Germinal center (tissue), 1 donor: ENCODE measurements around the gene RPP30.
"Not testable (repeated sequence)": the region's sequence is repeated elsewhere in the genome, so short reads cannot be mapped to it uniquely, and the experiment has no call there.

Experiments
- DNase-seq: peaks from one replicate; pipeline ENCODE4 v3.0.0; 2012; ENCODE audit warnings: mixed read lengths, low spot score

Gene RPP30

DNA sequence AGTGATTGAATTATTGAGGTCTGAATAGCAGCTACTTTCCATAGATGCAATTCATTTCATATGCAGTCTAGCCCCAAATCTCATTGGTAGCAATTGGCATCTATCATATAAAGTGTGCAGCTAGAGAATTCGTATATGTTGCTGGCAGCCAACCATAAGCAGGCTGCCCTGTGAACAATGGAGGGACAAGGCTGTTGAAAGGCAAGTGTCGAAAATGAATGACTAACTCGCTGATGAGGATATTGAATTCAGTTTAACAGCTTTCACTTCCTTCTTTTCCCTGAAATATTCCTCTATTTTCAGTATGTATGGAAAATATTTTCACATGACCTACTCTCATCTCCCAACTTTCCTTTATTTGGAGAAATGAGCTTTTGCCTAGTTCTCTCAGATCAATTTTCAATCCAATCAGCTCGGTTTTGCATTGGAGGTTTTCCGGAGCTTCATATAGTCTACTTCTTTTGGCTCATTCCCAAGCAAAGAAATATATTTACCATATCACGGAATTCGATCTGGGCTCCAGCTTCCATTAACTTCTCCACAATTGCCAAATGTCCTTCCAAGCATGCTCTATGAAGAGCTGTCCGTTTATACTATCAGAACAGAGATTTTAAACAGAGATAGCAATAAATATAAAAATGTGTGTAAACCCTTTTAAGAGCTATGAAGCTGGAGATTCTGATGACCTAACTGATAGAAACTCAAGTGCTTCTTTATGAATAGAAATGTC lies 45.6 kb downstream of the RPP30 start:
- DNase-seq = no peak

DNA sequence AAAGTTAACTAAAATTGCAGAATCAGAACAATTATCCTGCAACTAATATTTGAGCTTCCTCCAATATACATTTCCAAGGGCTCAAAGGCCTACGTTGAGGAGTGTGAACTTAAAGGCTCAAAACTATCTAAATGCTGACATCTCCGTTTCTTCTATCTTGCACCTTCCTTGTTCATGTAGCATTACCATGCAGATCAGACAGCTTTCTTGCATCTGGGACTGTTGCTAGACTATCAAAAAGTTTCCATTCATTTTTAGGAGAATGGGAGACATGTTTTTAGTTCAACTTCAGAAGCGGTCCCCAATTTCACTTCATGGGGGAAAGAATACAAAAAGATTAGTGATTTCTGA lies 46.2 kb downstream of the RPP30 start:
- no peak for DNase-seq

DNA sequence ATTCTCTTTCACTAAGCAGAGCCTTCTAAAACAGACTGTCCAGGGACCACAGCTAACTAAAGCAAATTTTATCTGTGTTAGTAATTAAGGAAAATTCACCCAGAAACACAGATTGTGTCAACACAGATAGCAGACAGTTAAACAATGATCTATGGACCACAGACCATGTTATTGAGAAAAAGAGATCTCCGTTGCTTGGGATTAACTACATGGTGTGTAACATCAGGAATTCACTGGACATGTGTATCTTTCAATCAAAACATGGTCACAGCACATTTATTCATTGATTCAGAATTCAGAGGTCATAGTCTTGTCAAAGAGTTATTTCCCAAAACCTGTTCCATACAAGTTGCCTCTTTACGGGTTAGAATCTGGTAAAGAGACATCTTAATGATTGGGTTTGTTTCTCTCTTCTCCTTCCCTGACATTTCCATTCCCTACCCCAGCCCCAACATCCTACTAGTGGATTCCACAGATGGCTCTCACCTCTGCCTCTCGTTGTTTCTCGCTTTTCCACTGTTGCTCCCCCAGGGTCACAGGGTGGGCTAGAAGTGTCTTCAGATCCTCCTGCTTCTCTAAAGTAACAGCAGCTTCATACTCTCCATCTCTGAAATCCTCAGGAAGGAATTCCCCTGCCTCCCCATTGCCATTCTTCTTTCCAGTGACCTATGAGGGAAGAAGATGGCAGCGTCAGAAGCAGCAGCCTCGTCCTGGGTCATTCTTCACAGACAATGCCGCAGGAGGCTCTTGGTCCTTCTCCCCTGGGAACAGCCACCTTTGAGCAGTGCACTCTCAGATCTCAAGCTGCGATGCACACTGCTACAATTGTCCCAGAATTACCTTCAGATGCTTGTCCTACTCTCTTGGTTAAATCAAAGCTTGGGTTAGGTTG lies 48.2 kb downstream of the RPP30 start:
- DNase-seq = no peak

DNA sequence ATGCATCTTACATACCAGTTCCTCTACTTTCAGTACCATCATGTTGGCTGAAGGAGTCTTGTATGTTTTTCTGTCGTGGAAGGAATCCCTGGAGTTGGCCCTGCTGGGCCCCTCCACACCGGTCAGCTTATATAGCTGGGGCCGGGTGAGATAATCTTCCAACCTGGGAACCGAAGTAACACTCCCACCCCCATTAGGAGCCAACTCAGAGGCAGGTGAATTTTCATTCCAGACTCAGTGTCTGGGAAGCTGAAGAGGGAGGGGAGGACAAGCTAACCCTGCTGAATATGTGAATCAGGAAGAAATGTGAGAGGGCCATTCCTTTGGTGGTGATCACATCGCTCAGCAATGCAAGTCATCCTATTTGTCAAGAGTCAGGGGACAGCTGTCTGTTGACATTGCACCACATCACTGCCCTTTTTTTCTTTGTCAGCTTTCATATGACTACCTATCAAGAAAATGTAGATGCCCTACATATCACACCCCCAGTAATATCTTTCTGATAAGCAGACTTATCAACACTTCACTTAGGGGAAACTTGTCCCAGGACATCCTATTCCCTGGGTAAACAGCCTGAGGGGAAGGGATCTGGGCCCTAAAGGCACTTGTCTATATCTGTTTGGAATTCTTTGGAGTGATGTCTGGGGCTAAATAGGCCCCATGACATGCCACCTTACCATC lies 49.4 kb downstream of the RPP30 start, which contains the start of gene ANKRD1:
ANKRD1 (minus strand) TSS at position 102 of the 681 bp plus-strand sequence; CDS start at position 42, 60 bp downstream.
- no peak for DNase-seq

DNA sequence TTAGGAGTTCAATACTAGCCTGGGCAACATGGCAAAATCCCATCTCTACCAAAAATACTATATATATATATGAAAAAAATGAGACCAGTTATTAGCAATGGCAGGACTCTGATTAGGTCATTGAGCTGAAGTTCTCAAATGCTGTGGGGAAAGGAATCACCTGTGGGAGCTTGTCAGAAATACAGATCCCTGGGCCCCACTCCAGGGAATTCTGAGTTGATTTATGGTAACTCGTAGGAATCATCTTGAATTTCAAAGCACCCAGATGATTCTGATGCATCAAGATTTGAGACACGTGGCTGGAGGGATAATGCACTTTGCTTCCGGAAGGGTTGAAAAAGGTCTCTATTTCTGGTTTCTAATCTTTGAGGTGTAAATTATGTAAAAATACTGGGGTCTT lies 50.1 kb downstream of the RPP30 start:
- DNase-seq = no peak

DNA sequence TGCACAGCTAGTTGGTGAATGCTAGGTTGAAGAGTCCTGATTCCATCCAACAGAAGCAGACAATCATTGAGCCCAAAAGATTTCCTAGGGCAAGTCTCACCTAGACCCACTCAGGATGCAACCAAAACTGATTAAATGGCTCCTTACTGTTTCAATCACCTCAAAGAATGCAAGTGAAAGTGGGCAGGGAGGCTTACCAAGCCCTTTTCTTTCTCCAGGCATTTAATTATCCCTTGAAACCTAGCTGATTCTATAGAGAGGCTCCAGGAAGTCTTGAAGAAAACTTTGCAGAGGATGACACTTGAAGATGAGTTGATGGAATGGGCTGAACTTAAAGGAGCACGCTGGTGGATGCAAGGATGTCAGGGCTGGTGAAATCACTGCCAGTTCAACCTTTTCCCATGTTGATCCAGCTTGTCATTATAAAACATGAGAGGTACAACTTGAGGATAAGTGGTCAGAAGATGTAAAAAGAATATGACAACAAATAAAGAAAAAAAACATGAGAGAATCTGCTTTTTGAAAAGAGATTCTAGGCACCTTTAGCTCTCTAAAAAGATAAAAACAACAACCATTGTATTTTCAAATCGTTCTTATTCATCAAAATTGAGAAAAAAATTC lies 51.4 kb downstream of the RPP30 start:
- no peak for DNase-seq

DNA sequence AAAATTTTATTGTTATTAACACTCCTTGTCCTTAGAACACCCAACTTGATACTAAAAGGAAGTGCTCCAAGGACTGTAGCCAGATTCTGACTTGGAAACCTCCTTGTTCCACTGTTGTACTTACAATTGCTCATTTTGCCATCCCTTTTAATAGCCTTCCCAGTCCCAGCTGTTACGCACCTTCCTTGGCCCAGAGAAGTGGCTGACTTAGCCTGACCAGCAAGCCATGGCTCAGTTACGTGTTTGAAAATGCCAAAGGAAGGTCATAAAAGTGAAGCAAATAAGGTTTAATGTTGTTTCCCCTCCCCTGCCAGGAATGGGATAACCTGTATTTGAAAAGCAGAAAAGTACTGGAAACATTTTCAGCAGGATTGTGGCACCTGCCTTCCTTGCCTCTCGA lies 52.8 kb downstream of the RPP30 start:
- no peak for DNase-seq

DNA sequence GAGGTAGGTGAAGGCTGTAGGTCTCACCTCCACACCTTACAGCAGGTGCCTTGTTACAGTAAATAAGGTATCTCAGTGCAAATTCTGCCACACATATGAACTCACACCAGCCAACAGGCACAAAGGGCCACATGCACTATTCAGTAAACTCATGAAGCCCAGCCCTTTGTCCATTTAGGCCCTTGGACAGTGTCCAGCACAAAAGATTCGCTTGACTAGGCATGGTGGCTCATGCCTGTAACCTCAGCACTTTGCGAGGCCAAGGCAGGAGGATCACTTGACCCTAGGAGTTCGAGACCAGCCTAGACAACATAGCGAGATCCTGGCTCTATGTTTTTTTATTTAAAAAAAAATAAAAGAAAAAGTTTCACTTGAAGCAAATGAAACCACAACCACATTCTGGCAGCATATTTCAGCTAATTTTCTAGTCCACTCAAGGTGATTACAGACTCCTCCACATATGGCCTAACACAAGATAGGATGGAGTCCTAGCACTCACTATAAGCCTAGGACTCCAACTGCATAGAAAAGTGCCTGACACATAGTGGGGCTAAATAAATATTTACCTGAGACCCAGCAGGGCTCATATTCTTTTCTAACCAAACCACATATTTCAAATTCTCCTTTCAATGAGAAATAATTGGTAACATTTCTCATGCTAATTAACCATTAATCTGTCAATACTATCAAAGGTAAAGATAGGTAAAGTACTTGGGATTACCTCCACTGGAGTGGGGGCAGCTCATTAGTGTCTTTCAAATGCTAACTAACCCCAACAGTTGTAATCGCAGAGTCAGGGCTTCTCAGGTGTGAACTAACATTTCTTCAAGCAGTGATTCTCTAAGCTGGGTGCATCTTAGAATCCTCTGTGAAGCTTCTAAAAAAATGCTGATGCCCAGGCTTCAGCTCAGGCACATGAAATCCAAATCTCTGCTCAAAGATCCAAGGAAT lies 53.6 kb downstream of the RPP30 start:
- no peak for DNase-seq

DNA sequence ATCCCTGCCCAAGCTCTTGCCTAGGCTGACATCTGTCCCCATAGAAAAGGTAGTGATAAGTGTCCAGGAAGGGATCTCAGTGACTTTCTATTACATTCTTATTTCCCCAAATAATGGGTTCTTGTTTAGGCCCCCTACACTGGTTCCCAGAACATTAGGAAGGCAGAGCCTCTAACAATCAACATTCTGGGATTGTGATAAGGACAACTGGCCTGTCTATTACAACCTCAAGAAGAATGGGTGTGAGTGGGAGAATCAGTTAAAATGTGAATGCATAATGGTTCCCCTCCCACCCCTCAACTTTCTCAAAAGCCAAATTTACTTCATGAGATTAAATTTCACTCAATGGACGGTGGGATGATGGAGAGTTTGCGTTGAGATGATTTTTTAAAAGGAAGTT lies 55.5 kb downstream of the RPP30 start:
- DNase-seq = no peak

DNA sequence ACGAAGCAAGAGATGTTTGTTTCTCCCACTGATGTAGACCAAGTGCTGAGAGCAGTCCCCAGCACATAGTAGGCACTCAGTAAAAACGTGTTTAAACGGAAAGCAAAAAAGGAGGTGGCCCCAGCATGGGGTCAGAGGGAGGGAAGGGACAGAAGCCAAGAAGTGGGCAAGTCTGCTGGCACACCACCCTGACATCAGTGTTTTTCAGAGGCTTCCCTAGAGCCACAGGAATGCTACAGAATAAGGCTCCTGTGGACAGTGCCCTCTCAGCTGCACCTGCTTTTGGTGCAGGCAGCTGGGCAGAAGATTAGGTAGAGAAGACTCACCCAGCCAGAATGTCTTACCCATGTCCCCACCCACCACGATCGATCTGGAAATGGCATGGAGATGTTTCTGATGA lies 57.4 kb downstream of the RPP30 start:
- DNase-seq = no peak

DNA sequence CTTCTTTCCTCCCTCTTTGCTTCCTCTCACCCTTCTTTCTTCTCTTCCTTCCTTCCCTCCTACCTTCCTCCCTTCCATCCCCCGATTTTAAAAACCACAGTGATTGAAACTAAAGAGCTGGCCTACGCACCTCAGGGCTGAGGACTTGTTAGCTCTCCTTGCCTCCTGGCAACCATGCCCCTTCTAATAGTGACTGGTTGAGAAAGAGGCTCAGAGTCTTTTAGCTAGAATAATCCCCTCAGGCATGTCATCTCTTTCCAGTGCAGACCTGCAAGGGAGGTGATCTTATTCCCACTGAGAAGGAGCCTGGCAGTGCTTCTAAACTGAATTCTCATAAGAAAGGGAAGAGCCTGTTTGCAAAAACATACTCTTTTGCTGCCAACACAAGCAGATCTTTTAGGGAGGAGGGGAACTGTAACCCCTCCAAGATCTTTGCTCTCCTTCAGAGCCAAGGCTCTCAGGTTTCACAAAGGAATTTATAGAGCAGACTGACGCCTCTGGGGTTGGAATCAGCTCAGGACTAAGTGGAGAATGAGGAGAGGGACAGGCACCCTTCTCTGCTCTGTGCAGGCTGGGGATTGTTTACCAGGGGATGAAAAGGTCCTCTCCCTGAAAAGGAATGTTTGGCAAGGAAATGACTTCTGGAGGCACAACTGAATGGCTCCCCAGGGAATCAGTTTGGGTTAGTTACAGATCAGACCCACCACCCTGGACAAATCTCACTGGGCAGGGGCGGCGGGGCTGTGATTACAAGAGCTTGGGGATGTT lies 58.5 kb downstream of the RPP30 start:
- no peak for DNase-seq

DNA sequence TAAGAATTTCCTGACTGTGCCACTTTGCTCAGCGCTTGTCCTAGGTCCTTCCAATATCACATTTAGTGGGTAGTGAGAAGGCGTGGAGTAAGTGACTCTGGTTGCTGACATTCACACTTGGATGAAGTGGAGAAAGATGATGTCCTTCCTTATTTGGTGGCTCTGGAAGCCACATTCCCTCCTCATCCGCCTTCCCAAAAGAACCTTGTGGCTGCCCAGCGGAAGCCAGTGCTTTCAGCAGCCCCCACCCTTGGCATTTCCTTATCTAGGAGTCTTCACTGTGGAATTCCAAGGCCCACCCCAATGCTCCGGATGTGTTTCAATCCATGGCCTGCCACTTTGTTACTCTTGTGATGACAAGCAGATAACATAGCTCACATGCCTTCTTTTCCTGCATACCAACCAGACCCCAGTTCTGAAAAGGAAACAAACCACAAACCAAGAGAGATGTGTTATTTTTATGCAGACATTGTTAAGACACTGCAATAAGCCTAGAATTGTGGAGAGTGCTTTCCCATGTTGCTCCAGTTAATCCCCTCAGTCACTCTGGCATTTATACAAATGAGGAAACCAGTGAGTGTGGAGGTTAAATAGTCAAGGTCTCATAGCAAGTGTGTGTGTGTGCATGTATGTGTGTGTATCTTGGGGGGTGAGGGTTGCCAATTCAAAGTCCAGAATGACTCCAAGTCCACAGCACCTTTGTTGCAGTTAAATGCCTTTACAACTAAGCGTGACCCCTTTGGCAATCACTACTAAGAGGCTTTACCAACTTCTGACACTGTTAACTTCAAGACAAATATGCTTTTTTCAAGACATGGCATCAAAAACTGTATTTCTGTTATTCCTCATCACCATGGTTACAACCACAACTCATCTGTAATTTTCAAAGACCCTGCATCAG lies 59.4 kb downstream of the RPP30 start:
- no peak for DNase-seq

DNA sequence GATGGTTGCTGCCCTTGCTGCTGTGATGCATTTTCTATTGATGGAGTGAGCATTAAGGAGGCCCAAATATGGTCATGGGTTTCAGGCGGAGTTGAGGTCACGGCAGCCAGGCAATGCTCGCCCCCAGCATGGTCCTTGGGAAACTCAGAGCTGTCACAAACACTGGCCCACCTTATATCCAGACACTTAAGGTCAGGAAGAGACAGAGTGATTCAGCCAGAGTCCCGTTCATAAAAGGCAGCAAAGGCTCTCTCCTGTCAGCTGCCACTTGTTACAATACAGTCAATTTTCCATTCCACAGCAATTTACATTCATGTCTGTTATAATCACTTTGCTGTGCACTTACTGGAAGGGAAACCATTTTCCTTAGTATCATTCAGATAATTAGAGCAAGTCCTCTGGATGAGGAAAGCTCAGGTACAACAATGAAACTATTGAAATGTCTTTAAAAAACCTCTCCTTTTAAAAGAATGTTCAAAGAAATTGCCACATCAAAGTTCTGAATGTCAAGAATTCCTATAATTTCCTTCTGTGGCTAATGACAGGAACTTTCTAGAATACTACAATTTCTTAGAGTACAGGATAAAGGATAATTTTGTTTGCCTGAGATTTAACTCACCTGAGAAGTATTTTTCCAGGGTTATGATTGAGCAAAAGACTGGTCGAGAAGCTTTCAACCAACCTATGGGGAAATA lies 64.0 kb downstream of the RPP30 start:
- DNase-seq = no peak

DNA sequence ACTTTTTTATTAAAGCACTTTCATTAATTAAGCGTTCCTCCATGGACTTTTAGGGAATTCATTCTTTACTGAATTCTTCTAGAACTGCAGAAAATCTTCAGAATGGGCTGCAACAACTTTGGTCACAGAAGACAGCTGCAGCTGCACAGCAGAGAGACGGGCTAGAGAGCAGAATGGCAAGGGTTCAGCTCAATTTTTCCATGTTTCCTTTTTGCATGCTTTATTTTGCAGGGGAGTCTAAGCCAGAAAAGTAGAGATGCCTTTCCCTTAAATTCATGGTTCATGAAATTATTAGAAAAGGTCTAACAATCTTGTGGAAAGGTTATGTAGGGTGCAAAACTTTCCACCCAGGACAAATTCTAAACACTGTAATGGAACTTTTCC lies 64.5 kb downstream of the RPP30 start:
- no peak for DNase-seq

DNA sequence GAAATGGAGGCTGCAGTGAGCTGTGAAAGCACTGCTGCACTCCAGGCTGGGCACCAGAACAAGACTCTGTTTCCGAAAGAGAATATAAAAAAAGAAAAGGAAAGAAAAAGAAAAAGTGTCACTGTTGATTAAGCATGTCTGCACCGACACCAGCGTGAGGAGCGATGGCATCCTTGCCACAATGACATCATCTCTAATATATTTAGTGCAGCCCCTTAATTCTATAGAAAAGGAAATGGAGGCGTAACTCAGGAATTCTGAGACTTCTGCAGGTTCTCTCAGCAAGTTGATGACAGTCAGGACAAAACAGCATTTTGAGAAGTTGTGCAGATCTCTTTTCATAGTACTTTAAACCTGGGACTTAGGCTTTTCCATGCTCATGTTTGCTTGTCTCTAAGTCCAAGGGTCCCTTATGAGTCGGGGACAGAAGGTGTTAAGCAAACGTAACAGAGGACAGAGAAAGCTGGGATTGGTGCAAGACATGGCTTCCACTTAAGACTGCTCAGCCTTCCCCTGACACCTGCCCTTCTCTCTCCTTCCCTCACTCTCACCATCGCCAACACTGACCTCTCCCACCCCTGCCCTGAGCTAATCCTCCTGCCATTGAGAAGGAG lies 66.0 kb downstream of the RPP30 start:
- DNase-seq = no peak

DNA sequence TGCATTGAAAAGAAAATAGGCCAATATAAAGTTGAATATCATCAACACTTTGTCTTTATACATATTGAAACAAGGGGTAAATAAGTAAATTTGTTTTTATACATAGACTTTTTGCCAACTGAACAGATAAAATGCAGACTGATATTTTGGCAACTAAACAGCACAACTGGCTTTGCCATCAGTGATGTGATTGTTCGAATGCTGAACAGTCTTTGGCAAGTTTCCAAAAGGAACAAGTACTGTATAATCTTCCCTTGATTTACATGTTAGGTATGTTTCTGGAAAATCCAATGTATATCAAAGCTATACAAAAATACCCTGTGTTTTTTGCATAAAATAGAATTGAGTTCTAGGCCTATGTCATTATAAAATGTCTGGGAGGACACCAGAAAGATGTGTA lies 67.3 kb downstream of the RPP30 start:
- DNase-seq = no peak

DNA sequence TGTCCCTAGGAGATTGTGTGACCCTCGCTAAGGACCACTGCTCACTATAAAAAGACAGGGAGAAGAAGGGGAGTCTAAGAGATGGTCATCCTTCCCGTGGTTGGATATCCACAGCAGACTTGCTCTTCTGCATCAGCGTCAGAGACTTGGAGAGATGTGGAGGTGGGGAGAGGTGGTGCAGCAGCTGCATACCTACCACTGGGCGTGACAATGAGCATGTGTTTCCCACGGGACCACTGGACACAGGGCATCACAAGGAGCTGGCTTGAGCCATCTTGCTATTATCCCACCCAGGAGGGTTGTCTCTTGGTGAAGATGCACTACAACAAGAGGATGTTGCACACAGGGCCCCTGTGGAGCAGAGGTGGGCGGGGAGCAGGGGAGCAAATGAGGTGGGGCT lies 67.9 kb downstream of the RPP30 start:
- no peak for DNase-seq

DNA sequence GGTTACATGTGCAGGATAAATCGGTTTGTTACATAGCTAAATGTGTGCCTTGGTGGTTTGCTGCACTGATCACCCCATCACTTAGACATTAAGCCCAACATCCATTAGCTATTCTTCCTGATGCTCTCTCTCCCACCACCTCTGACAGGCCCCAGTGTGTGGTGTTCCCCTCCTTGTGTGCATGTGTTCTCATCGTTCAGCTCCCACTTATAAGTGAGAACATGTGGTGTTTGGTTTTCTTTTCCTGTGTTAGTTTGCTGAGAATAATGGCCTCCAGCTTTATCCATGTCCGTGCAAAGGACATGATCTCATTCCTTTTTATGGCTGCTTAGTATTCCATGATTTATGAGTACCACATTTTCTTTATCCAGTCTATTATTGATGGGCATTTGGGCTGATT lies 71.2 kb downstream of the RPP30 start:
- not testable (repeated sequence) for DNase-seq
